ENCODE data around the gene RABL6. TPM values are rescaled to one million over a fixed set of nuclear protein-coding genes. Genes with fewer than 3 reads are reported as not detected.

Gene RABL6
- total RNA-seq, 1 experiment from 2014 or later: 68.9 TPM

DNA sequence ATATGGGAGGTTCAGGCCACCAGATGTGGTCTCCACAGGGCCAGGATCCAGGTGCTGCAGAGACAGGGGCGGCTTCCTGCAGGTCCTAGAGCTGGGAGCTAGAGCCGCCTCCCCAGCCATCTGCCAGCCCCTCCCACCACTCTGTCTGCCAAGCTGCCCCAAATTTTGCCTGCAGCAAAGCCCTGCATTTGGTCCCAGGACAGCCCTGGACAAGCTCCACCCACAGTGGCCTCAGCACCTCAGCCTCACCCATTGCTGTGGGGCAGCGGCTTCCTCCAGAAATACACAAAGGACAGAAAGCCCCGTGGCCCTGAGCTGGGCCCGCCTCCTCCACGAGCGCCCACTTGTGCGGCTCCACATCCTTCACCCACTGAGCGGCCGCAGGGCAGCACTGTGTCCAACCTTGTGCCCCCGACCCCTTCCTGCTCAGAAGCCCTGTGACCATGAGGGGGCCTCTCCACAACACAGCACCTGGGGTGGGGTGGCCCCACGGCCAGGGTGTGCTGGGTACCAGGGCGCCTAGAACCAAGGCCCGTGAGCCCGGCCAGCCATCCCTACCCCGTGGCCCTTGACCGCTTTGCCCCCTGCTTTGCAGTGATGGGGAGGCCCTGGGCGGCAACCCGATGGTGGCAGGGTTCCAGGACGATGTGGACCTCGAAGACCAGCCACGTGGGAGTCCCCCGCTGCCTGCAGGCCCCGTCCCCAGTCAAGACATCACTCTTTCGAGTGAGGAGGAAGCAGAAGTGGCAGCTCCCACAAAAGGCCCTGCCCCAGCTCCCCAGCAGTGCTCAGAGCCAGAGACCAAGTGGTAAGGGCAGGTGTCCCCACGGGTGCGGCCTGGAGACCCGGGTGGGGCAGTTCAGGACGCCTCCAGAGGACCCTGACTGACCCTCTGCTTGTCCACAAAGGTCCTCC, 30.8 kb downstream of the RABL6 start:
- Mint-ChIP-seq H3K27me3 (ENCODE audit: unreplicated experiment) (no peaks in the 10 kb centered on the region), H3K4me3 (ENCODE audit: low read depth, unreplicated experiment) (no peak overlapping the region), H3K36me3 (ENCODE audit: insufficient read depth, unreplicated experiment) (peaks cover 24% of the 10 kb centered on the region), H3K9me3 (ENCODE audit: low read depth, unreplicated experiment) (no peaks in the 10 kb centered on the region), H3K27ac (ENCODE audit: unreplicated experiment) (no peak overlapping the region), H3K4me1 (ENCODE audit: low read depth, unreplicated experiment) (peaks cover 8% of the 10 kb centered on the region)
- DNase-seq: no peak
- CTCF ChIA-PET: no interaction called here
- intact Hi-C loops (cut with micrococcal nuclease; ENCODE audit: unreplicated experiment): no loop called here
- no TSS peak for BruUV-seq (replicated peaks)
- no peak for TF ChIP-seq CTCF (IDR thresholded peaks at IDR 0.05; ENCODE audit: unreplicated experiment)

- Mint-ChIP-seq H3K27ac (ENCODE audit: unreplicated experiment) (no peak overlapping the region), H3K9me3 (ENCODE audit: low read depth, unreplicated experiment) (no peaks in the 10 kb centered on the region), H3K4me3 (ENCODE audit: low read depth, unreplicated experiment) (no peak overlapping the region), H3K36me3 (ENCODE audit: insufficient read depth, unreplicated experiment) (peaks cover 29% of the 10 kb centered on the region), H3K27me3 (ENCODE audit: unreplicated experiment) (no peaks in the 10 kb centered on the region), H3K4me1 (ENCODE audit: low read depth, unreplicated experiment) (peaks cover 8% of the 10 kb centered on the region)
- CTCF ChIA-PET: no interaction called here
- DNase-seq: no peak
- TF ChIP-seq CTCF (IDR thresholded peaks at IDR 0.05; ENCODE audit: unreplicated experiment): no peak
- no TSS peak for BruUV-seq (replicated peaks)
- intact Hi-C loops (cut with micrococcal nuclease; ENCODE audit: unreplicated experiment): no loop called here
Observed at GRCh38 chr9:136839229-136840139, 31.7 kb downstream of the RABL6 start.

DNA sequence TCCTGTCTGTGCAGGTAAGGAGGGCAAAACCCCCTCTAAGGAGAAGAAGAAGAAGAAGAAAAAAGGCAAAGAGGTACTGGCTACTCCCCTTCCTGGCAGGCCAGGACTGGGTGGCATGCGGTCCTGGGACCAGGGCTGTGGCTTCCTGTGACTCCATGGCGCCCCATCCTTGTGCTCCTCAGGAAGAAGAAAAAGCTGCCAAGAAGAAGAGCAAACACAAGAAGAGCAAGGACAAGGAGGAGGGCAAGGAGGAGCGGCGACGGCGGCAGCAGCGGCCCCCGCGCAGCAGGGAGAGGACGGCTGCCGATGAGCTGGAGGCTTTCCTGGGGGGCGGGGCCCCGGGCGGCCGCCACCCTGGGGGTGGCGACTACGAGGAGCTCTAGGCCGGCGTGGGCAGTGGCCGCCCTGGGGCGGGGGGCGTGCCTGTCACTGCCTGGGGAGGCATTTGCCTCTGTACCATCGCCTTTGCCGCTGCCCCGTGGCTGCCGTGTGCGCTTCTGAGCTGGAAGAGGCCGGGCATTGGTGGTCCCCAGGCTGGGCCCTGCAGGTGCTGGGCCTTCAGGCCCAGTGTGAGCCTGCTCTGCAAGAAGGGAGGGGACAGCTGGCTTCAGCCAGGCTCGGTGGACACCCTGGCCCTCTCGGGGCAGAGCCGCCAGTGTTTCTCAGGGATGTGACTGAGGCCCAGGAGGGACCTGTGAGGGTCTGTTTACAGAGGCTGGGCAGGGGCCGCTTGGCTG, 32.6 kb downstream of the RABL6 start:
- BruUV-seq (replicated peaks): TSS peak; percentile 65
- Mint-ChIP-seq H3K4me1 (ENCODE audit: low read depth, unreplicated experiment) (peaks cover 8% of the 10 kb centered on the region), H3K27me3 (ENCODE audit: unreplicated experiment) (no peaks in the 10 kb centered on the region), H3K4me3 (ENCODE audit: low read depth, unreplicated experiment) (no peak overlapping the region), H3K9me3 (ENCODE audit: low read depth, unreplicated experiment) (no peaks in the 10 kb centered on the region), H3K36me3 (ENCODE audit: insufficient read depth, unreplicated experiment) (peaks cover 24% of the 10 kb centered on the region), H3K27ac (ENCODE audit: unreplicated experiment) (no peak overlapping the region)
- no peak for TF ChIP-seq CTCF (IDR thresholded peaks at IDR 0.05; ENCODE audit: unreplicated experiment)
- DNase-seq: no peak
- intact Hi-C loops (cut with micrococcal nuclease; ENCODE audit: unreplicated experiment): no loop called here
- CTCF ChIA-PET: no interaction called here
